GM19468 (cell line): ENCODE data around the gene CFLAR.
A peak's percentile ranks its signal among the peaks of the same experiment; 100 is the strongest.
"Not testable (repeated sequence)": the region's sequence is repeated elsewhere in the genome, so short reads cannot be mapped to it uniquely, and the experiment has no call there.

Source experiments
- ATAC-seq: cut with Tn5 transposase; IDR thresholded peaks from one replicate; pipeline ENCODE4 v1.9.1; 2021; ENCODE audit warnings: mild to moderate bottlenecking, moderate library complexity, moderate number of reproducible peaks; ENCODE audit not compliant: unreplicated experiment; ENCODE audit errors: extremely low read depth

Gene CFLAR

DNA sequence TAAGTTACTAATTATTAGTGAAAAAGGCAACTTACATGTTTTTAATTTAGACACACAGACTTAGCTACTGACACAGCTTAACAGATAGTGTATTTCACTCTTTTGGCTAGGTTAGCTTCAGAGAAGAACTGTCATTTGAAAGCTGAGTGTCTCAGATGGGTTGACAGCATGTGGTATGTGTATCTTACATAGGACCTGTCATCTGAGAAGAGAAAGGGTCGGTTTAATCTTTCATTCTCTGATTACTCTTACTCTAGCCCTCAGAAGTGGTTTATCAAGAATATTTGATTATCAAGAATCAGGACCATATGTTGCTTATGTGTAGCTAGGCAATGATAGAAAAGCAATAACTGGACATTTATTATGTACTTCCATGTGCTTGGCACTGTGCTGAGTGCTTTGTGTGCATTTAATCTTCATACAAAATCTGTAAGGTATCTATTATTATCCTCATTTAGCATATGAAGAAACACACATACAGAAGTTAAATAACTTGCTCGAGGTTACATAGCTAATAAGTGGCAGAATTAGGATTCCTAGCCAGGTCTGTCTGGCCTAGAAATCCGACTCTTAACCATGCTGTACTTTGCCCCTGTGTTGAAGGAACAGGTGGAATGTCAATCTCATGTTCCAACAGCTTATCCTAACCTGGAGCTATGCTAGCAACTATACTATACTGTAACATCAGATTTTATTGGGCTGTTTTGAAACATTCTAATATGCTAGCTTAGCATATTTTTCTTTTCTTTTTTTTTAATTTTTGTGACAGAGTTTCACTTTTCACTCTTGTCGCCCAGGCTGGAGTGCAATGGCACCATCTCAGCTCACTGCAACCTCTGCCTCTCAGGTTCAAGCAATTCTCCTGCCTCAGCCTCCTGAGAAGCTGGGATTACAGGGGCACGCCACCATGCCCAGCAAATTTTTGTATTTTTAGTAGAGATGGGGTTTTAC is 28.4 kb downstream of the CFLAR start:
- ATAC-seq, result no peak

DNA sequence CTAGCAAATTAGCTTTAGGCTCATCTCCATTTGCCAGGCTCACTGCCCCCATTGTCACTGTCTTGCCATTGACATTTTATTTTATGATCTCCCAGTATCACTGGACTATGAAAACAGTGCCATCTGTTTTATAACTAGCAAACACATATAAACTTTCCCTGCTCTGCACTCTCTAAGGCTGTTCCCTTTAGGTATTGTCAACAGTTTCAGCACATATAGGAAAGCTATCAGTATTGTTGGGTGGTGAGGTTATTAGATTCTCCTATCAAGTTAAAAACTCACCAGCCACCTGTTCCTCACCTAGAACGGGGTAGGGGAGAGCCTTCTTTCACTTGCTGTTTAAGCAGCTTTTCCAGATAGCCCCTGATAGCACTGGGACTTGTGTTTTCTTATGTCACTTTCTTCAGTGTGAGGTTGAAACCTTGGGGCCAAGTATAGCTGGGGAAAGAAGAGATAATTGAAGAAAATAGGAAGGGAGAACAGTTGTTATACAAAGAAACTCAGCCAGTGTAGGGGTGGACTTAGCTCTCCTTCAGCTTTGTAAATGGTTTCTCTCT is 32.5 kb downstream of the CFLAR start:
- no peak for ATAC-seq

DNA sequence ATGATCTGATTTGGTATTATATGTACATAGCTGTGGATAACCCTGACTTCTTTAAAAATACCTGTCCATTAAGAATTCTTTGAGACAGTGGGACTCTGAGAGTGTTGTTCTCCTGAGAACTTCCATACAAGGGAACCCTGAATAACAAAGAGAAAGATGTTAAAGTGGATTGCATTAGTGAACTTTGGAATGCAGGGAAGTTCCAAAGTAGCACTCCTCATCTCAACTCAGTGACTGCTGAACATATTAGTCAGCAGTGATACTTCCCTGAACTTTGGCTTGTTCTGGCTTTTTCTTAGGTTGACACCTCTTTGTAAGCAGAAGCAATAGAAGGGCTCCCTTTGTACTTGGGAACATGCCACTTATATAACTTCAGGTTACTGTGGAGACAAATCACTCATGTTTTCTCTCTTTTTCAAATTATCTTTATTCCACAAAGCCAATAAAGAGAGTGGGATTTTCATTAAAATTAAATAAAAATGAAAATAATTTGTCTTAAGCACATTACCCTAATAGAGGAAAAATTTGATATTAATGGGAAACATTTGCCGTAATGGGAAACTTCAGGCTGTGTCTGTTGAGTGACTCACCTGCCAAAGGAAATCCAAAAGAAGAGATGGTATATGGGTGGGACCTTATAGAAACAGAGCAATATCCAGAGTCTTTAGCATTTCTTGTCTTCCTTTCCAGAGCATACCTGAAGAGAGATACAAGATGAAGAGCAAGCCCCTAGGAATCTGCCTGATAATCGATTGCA is 33.3 kb downstream of the CFLAR start:
- no peak for ATAC-seq

DNA sequence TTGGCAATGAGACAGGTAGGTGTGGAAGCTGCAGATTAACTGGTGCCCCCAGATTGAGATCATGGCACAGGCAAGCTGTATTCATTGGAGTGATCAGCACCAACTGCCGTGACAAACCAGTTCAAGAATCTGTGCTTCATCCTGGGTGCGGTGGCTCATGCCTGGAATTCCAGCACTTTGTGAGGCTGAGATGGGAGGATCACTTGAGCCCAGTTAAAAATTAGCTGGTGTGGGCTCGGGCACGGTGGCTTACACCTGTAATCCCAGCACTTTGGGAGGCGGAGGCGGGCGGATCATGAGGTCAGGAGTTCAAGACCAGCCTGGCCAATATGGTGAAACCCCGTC is 33.8 kb downstream of the CFLAR start:
- ATAC-seq, result not testable (repeated sequence)

DNA sequence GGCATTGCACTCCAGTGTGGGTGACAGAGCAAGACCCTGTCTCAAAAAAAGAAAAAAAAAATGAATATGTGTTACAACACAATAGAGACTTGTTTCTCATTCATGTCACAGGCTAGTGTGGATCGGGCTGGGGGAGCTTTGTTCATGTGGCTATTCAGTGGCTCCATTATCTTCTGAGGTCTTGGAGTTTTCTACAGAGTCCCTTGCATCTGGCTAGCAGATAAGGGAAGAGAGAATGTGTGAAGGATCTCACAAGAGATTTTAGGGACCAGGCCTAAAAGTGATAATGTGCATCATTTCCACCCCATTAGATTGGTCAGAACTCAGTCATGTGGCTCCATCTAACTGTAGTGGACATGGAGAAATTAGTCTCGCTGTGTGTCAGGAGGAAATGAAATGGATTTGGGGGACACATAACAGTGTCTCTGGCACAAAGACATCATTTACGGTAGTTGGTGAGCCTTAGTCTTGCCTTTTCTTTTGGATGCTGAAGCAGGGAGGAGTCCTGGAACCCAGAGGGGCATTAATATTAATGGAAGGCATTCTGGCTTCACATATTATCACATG is 34.6 kb downstream of the CFLAR start:
- no peak for ATAC-seq

DNA sequence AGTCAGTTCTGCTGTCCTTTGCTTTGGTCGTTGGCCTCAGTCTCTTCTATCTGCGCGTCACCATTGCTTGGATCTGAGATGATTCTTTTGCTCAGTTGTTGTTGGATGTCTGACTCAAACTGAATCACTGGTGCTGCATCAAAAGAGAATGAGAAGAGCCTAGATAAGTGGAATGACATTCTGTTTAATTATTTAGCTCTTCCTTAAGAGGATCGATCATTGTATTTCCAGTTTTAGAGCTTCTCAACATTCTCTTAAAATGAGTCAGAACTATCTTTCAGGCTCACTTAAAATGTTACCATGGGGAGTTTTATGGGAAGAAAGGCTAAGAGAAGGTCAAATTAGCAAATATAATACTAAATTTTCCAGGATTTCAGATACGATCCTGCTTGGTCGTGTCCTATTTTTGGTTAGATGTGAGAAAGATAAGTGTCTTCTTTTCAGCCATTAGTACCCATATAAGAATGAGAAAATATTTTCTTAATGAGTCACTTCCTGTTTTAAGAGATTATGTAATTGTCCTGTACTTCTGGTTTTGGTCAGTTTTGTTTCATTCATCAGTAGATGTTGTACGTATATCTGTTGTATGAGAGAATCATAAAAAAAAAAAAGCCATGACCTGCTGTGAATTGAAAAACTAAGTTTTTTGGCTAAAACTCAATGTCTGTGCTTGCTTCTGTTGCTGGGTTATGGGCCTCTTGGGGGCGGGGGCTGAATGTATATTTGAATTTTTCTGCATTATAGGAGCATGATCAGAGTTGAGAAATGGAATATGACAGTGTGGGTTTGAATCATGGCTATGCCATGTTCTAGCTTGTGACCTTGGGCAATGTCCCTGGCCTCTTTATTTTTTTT is 35.4 kb downstream of the CFLAR start:
- ATAC-seq, result peak; percentile 22

DNA sequence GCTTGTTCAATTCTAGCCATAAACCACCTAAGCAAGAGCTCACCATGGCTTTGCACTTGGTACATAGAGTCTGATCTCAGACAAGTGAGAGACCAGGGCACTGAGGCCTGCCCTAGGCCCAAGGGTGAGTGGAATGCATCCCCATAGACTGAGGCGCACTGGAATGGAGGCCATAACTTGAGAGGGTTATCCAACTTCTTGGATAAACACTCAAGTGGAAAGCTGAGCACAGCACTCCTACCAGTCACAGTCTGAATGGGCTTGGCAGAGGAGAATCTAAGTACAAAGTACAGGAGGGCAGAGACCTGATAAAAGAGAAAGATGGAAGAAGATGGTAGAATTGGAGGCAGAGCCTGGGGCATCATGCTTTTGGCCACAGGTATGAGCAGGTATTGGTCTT is 36.6 kb downstream of the CFLAR start:
- ATAC-seq, result no peak

DNA sequence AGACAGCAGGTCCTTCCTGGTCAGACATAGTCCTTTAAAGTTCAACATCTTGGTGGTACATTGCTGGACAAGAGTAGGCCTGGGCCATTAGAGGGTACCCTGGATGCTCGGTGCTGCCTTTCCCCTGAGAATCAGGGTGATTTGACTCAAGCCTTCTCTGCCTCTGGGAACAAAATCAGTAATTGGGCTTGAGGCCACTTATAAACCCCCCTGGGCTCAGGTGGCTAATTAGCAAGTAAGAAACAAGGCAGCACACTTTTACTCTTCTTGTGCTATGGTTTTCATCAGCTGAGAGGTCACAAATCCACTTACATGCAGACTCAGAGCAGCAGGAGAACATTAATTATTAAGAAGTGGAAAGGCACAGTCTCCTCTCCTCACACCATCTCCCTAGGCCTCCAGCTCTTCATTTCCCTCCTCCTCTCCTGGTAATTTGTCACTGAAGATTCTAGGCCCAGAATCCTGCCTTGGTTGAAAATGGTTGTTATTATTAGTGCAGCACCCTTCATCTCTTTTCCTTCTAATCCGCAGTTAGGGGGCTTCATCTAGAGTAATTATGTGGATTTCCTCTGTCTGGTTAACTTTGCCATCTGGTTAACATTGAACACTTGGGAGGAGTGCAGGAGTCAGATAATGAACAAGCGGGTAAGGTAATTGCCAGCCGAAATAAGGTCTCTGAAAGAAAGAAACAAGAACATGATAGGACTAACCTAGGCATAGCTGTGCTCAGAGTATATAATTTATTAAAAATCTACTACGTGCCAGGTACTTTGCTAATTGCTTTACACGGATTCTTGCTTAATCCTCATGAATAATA is 37.2 kb downstream of the CFLAR start:
- ATAC-seq, result no peak

DNA sequence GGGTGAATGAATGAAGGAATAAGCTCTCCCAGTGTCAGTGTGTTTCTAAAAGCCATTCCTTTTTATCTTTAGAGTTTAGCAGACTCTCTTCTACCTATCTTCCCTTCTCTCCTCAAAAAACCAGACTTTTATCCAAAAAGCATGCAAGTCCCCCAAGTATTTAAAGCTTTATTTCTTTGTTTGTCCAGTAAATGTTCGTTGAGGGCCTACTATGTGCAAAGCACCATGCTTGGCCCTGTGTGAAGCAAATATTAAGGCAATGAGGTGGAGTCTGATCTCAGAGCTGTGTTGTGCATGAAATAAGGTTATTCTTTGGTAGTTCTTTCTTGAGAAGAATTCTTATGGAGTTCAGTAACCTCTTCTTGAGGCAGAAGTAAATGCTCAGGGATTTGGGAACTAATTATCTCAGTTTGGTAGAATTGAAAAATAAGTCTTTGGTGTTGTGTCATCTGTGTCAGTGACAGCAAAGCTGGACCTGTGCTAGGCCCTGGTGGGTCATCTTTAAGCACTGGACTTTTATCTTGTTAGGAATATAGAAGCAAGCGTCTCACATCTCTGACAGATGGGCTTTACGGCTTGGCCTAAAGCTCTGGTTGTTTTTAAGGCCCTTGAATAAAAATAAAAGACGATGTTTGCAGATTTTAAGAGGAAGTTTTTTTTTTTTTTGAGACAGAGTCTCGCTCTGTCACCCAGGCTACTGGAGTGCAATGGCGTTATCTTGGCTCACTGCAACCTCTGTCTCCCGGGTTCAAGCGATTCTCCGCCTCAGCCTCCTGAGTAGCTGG is 38.8 kb downstream of the CFLAR start:
- ATAC-seq, result no peak

DNA sequence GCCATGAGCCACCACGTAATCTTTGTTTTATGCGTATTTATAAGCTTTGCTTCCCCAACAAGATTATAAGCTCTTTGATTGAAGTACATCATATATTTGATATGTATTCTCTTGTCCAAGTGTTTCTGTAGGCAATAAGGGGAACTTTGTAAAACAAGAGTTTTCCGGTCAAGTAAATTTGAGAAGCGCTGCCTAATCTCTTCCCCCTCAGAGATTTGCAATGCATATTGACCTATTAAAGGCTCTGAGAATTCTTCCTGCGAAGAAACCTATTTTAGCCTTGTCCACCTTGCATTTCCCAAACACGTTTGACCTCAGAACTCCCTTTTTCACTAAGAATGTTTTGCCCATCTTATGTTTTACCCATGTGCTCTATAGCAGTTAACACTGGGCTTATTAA is 40.1 kb downstream of the CFLAR start:
- ATAC-seq, result no peak

DNA sequence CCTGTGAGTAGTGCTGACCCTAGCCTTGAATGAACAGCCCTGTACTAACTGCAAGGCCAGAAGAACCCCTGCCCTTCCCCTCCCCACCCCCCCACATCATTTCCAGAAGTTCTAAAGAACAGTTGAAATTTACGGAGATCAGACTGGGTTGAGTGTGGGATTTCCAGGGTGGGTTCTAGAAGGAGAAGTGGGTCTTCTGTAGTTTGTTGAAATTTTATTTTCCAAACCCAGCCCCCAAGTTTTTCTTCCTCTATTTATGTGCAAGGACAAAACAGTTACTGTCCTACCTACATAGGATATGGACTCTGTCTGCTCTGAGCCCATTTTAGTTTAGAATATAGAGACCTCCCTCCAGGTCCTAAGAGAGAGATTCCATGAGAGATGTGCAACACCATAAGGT is 40.7 kb downstream of the CFLAR start:
- no peak for ATAC-seq

DNA sequence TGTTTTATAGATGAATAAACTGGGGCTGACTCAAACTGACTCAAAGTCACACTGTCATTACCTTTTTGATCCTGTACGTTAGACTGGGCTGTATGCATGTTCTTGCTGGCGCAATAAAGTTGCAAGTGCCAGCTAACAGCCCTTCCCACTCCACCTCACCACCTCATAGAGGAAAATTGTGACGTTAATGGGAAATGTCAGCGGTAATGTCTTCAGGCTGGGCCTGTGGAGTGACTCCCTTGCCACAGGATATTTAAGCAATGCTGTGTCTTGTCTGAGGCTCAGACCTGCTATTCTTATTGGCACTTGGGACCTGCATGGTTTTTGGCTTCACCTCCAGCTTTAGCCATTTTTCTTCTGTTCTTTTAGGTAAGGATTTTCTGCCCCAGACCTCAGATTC is 41.7 kb downstream of the CFLAR start:
- ATAC-seq, result no peak

DNA sequence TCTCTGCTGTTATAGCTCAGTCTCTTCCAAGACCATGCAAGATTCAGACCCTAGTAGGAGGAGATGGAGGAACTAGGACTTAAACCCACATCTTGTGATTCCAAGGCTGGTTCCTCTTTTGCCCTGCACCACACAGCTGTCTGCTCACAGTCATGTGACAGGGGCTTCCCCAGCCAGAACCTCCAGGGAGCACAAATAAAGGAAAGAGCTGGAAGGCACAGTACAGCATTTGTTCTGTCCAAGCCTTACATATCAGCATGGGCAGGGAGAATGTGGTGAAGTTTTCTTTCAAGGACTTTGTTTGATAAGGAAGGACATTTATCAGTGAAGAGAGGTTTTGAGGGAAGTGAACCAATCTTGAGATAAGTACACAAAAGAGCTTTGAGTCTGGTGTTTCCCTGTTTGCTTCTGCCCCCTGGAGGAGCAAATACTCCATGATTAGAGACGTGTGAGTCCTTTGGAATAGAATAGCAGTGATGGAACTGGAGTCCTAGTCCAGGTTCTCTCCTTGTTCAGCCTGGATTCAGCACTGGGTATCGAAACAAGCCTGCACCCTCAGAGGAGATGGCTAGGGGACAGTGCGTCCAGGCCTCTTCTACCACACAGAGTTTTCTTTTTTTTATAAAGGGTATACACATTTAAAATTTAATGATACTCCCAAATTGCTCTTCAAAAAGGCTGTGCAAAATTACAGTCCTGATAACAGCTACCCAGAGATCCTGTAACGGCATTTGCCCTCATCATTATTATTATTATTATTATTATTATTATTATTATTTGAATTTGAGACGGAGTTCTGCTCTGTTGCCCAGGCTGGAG is 42.4 kb downstream of the CFLAR start:
- ATAC-seq, result peak; percentile 82

DNA sequence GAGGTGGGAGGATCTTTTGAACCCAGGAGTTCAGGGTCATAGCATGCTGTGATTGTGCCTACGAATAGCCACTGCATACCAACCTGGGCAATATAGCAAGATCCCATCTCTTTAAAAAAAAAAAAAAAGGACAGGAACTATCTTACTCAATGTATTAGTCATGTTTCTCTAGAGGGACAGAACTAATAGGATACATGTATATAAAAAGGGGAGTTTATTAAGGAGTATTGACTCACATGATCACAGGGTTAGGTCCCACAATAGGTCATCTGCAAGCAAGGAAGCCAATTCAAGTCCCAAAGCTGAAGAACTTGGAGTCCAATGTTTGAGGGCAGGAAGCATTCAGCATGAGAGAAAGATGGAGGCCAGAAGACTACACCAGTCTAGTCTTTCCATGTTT is 48.2 kb downstream of the CFLAR start:
- no peak for ATAC-seq

DNA sequence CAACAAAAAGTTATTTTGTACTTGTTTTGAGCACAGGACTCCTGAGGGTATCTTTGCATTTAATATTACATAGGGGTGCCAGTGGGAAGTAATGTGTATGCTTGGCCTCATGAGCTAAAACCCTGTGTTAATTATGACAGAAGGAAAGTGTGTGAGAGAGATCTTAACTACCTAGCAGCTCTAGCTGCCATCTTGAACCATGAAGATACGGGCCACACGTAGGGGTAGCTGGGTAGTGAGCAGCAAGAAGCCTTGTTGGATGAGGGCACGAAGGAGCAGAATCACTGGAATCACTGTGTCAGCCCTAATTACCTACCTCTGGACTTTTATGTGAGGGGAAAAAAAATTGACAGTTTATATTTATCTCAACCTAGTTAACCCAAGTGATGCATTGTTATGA is 51.6 kb downstream of the CFLAR start:
- no peak for ATAC-seq

DNA sequence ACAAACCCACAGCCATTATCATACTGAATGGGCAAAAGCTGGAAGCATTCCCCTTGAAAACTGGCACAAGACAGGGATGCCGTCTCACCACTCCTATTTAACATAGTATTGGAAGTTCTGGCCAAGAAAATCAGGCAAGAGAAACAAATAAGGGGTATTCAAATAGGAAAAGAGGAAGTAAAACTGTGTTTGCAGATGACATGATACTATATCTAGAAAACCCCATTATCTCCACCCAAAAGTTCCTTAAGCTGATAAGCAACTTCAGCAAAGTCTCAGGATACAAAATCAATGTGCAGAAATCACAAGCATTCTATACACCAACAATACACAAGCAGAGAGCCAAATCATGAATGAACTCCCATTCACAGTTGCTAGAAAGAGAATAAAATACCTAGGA is 52.5 kb downstream of the CFLAR start:
- ATAC-seq, result not testable (repeated sequence)

DNA sequence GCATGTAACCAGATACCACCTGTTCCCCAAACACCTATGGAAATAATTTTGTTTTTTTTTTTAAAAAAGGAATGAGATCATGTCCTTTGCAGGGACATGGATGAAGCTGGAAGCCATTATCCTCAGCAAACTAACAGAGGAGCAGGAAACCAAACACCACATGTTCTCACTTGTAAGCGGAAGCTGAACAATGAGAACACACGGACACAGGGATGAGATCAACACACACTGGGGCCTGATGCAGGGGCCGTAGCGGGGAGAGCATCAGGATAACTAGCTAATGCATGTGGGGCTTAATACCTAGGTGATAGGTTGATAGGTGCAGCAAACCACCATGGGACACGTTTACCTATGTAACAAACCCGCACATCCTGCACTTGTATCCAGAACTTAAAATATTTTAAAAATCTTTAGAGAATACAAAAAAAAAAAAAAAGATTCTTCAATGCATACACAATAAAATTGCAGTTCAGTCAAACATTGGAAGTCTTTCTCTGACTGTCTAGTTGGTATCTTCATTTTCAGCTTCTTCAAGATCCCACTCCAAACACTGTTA is 55.4 kb downstream of the CFLAR start:
- ATAC-seq, result no peak
